HTERT RPE-1 (cell line): ENCODE results near the gene SGIP1.

Experiments
- in situ Hi-C: fragments of 300-500 bp; cut with MboI; formaldehyde crosslinking; loops from 4 replicates; pipeline ENCODE4 v1.14.3; 2020; ENCODE audit warnings: low sequenced_read_pairs

The SGIP1 gene

GRCh38 chr1:66599899-66600737, 66.2 kb downstream of the SGIP1 start:
- in situ Hi-C loops, result no loop called here

- in situ Hi-C loops, result no loop called here
These were observed 71.6 kb downstream of the SGIP1 start for GRCh38 chr1:66605419-66605997.

GRCh38 chr1:66606362-66607065, 72.6 kb downstream of the SGIP1 start:
- in situ Hi-C loops, result no loop called here

GRCh38 chr1:66607458-66607857, 73.5 kb downstream of the SGIP1 start:
- in situ Hi-C loops, result no loop called here

- in situ Hi-C loops, result no loop called here
These were observed 79.2 kb downstream of the SGIP1 start for GRCh38 chr1:66613187-66613586.

- in situ Hi-C loops, result no loop called here
These were observed 83.6 kb downstream of the SGIP1 start for GRCh38 chr1:66617362-66618184.

GRCh38 chr1:66618390-66618789, 84.4 kb downstream of the SGIP1 start:
- in situ Hi-C loops, result no loop called here

- in situ Hi-C loops, result no loop called here
These were observed 89.9 kb downstream of the SGIP1 start for GRCh38 chr1:66623812-66624211.

GRCh38 chr1:66624412-66625060, 90.6 kb downstream of the SGIP1 start:
- in situ Hi-C loops, result no loop called here

GRCh38 chr1:66626261-66626660, 92.3 kb downstream of the SGIP1 start:
- in situ Hi-C loops, result no loop called here

GRCh38 chr1:66628926-66629325, 95.0 kb downstream of the SGIP1 start:
- in situ Hi-C loops, result no loop called here

GRCh38 chr1:66633159-66633558, 99.2 kb downstream of the SGIP1 start:
- in situ Hi-C loops, result no loop called here

- in situ Hi-C loops, result no loop called here
These were observed 103.2 kb downstream of the SGIP1 start for GRCh38 chr1:66637146-66637545.

GRCh38 chr1:66641891-66642473, 108.0 kb downstream of the SGIP1 start:
- in situ Hi-C loops, result no loop called here

GRCh38 chr1:66642992-66643391, 109.0 kb downstream of the SGIP1 start:
- in situ Hi-C loops, result no loop called here

GRCh38 chr1:66644331-66644730, 110.4 kb downstream of the SGIP1 start:
- in situ Hi-C loops, result no loop called here

- in situ Hi-C loops, result no loop called here
These were observed 115.1 kb downstream of the SGIP1 start for GRCh38 chr1:66648901-66649595.

- in situ Hi-C loops, result no loop called here
These were observed 118.6 kb downstream of the SGIP1 start for GRCh38 chr1:66652556-66652955.

- in situ Hi-C loops, result no loop called here
These were observed 120.7 kb downstream of the SGIP1 start for GRCh38 chr1:66654643-66655042.

GRCh38 chr1:66671455-66671854, 137.5 kb downstream of the SGIP1 start:
- in situ Hi-C loops, result no loop called here
